Measurements from ENCODE around the gene PTPRM.

- TF ChIP-seq, protein P1, sequence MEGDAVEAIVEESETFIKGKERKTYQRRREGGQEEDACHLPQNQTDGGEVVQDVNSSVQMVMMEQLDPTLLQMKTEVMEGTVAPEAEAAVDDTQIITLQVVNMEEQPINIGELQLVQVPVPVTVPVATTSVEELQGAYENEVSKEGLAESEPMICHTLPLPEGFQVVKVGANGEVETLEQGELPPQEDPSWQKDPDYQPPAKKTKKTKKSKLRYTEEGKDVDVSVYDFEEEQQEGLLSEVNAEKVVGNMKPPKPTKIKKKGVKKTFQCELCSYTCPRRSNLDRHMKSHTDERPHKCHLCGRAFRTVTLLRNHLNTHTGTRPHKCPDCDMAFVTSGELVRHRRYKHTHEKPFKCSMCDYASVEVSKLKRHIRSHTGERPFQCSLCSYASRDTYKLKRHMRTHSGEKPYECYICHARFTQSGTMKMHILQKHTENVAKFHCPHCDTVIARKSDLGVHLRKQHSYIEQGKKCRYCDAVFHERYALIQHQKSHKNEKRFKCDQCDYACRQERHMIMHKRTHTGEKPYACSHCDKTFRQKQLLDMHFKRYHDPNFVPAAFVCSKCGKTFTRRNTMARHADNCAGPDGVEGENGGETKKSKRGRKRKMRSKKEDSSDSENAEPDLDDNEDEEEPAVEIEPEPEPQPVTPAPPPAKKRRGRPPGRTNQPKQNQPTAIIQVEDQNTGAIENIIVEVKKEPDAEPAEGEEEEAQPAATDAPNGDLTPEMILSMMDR (IDR thresholded peaks at IDR 0.05; ENCODE audit: low read depth, low read length) = peak; percentile 14
- TF ChIP-seq POLR2A (IDR thresholded peaks at IDR 0.05; ENCODE audit: extremely low read depth, insufficient read length) = no peak
Observed at GRCh38 chr18:7789856-7790552, 222.9 kb downstream of the PTPRM start.
